ENCODE measurements around the gene COX20. TPM values are rescaled to one million over a fixed set of nuclear protein-coding genes. Genes with fewer than 3 reads are reported as not detected.

The COX20 gene
- total and polyA plus RNA-seq, 2 of the 4 experiments (the other 2 are of a cell fraction): 13.3 to 27.0 TPM

- no peaks in the 10 kb centered on the region for H3K36me3 ChIP-seq (ENCODE audit: control insufficient read depth, insufficient read depth, low read length)
- no peaks in the 10 kb centered on the region for H4K20me1 ChIP-seq (ENCODE audit: insufficient read depth, low read length)
- no peak overlapping the region for H3K9ac ChIP-seq (ENCODE audit: low read depth, low read length)
- H3K4me3 ChIP-seq (ENCODE audit: insufficient read depth, low read depth, low read length): no peak overlapping the region
- ChIA-PET CTCF (no interaction called here), POLR2A (ENCODE audit: unreplicated experiment) (no interaction called here)
- H2BK20ac ChIP-seq (ENCODE audit: low read depth, low read length): no peak overlapping the region
- intact Hi-C loops (cut with micrococcal nuclease): no loop called here
- H3K9me1 ChIP-seq (ENCODE audit: insufficient read depth, low read length): no peaks in the 10 kb centered on the region
- H4K5ac ChIP-seq (ENCODE audit: low read depth, low read length): no peak overlapping the region
- no TSS peak for BruUV-seq (replicated peaks)
- no peak overlapping the region for H2BK5ac ChIP-seq (ENCODE audit: low read depth, low read length, poor library complexity, severe bottlenecking)
- H2AK9ac ChIP-seq (replicated peaks; ENCODE audit: low read depth, low read length, poor library complexity): no peak overlapping the region
- no peak overlapping the region for H3K18ac ChIP-seq (ENCODE audit: low read depth, low read length)
- peaks cover 3% of the 10 kb centered on the region in 2 experiments; a peak in 2 of 4 replicates for H3K79me1 ChIP-seq (ENCODE audit: low read depth in 1 of 2, low read length in 2 of 2)
- H3K56ac ChIP-seq (ENCODE audit: extremely low read depth, insufficient read depth, low read length): no peak overlapping the region
- no peak overlapping the region for H2AK5ac ChIP-seq (ENCODE audit: low read depth, low read length)
- no peak overlapping the region for H3K4ac ChIP-seq (ENCODE audit: low read depth, low read length)
- H3K27ac ChIP-seq (ENCODE audit: insufficient read depth, low read length): no peak overlapping the region
- in situ Hi-C loops (cut with MboI; ENCODE audit: low sequenced_read_pairs): no loop called here
- no peak overlapping the region for H3K4me2 ChIP-seq (ENCODE audit: low read depth, low read length)
- ATAC-seq (ENCODE audit: low read depth) (no peak), DNase-seq (no peak)
- WGBS, 2 experiments (ENCODE audit: extremely low coverage in 2 of 2, insufficient read length in 1 of 2): no CpG with 5 or more reads among the region's 4 CpGs
- no peak overlapping the region for H3K14ac ChIP-seq (replicated peaks; ENCODE audit: low read depth, low read length)
- TF ChIP-seq RCOR1 (IDR thresholded peaks at IDR 0.05; ENCODE audit: insufficient replicate concordance, low read length) (no peak), ELK1 (IDR thresholded peaks at IDR 0.05; ENCODE audit: borderline replicate concordance, low read depth, low read length) (no peak), MAZ (IDR thresholded peaks at IDR 0.05; ENCODE audit: borderline replicate concordance, low read depth, low read length) (no peak), NFE2L2 (IDR thresholded peaks at IDR 0.05; ENCODE audit: low read depth, low read length) (no peak), POLR2A (IDR thresholded peaks at IDR 0.05; ENCODE audit: low read depth, low read length) (no peak), RAD21 (IDR thresholded peaks at IDR 0.05; ENCODE audit: low read length) (no peak), MXI1 (IDR thresholded peaks at IDR 0.05; ENCODE audit: borderline replicate concordance, low read depth, low read length) (no peak), CTCF (conservative IDR thresholded peaks at IDR 0.05; ENCODE audit: low read depth, low read length) (no peak), RFX5 (IDR thresholded peaks at IDR 0.05; ENCODE audit: low read depth, low read length) (no peak), CHD1 (IDR thresholded peaks at IDR 0.05; ENCODE audit: low read depth, low read length) (no peak), CEBPB (IDR thresholded peaks at IDR 0.05; ENCODE audit: low read depth, low read length) (no peak), MAFK (IDR thresholded peaks at IDR 0.05; ENCODE audit: low read depth, low read length) (no peak), FOS (IDR thresholded peaks at IDR 0.05; ENCODE audit: low read depth, low read length) (no peak), BHLHE40 (IDR thresholded peaks at IDR 0.05; ENCODE audit: low read depth, low read length) (no peak), SMC3 (IDR thresholded peaks at IDR 0.05; ENCODE audit: low read depth, low read length) (no peak), USF2 (IDR thresholded peaks at IDR 0.05; ENCODE audit: low read depth, low read length) (no peak)
- H3K23ac ChIP-seq (ENCODE audit: low read depth, low read length): no peak overlapping the region
- no peaks in the 10 kb centered on the region for H3K27me3 ChIP-seq (ENCODE audit: control insufficient read depth, insufficient read depth, low read length)
- no peak overlapping the region for H2AFZ ChIP-seq (replicated peaks; ENCODE audit: low read length, poor library complexity)
- dilution Hi-C loops (cut with HindIII; ENCODE audit: low sequenced_read_pairs, unreplicated experiment): no loop called here
- peaks cover 5% of the 10 kb centered on the region for H3K4me1 ChIP-seq (ENCODE audit: control insufficient read depth, insufficient read depth, low read length)
- H2BK15ac ChIP-seq (ENCODE audit: low read depth, low read length): no peak overlapping the region
- no peak overlapping the region for H4K91ac ChIP-seq (ENCODE audit: insufficient read depth, low read depth, low read length)
- H3K9me3 ChIP-seq (ENCODE audit: control insufficient read depth, insufficient read depth, low read length): no peaks in the 10 kb centered on the region
- no peak overlapping the region for H2BK120ac ChIP-seq (ENCODE audit: low read depth, low read length)
- no peak overlapping the region for H4K8ac ChIP-seq (ENCODE audit: low read depth in 2 of 2, low read length in 2 of 2)
Measured at GRCh38 chr1:244869950-244870349, 34.5 kb downstream of the COX20 start.

All from IMR-90 (cell line).